Measurements from ENCODE around the gene NME2.

- TF ChIP-seq CTCF (IDR thresholded peaks at IDR 0.05) (peak in 3 of 6 experiments; percentile 5 to 32 (median 11)), POLR2A (IDR thresholded peaks at IDR 0.05) (no peak)
Measured at GRCh38 chr17:51119415-51120356, 46.5 kb upstream of the NME2 start.

Measured in upper lobe of left lung (tissue), 4 donors.